GM21717 (cell line): ENCODE measurements around the gene DHX15.

Experiments
- ATAC-seq: cut with Tn5 transposase; IDR thresholded peaks from one replicate; pipeline ENCODE4 v1.9.1; 2021; ENCODE audit warnings: mild to moderate bottlenecking, moderate library complexity; ENCODE audit not compliant: unreplicated experiment

The DHX15 gene

GRCh38 chr4:24584211-24584850, at the start of gene DHX15:
DHX15 (minus strand) TSS chr4:24584554; CDS start chr4:24584393, 161 bp downstream.
- ATAC-seq: peak; percentile 83

- ATAC-seq: no peak
Measured at GRCh38 chr4:24632011-24632410, 47.7 kb upstream of the DHX15 start.

GRCh38 chr4:24630937-24631336, 46.6 kb upstream of the DHX15 start:
- no peak for ATAC-seq

- ATAC-seq: no peak
Measured at GRCh38 chr4:24625091-24625490, 40.7 kb upstream of the DHX15 start.

- ATAC-seq: no peak
Measured at GRCh38 chr4:24624381-24624780, 40.0 kb upstream of the DHX15 start.

GRCh38 chr4:24622146-24622834, 37.9 kb upstream of the DHX15 start:
- no peak for ATAC-seq

GRCh38 chr4:24615977-24616376, 31.6 kb upstream of the DHX15 start:
- no peak for ATAC-seq

- ATAC-seq: no peak
Measured at GRCh38 chr4:24614881-24615280, 30.5 kb upstream of the DHX15 start.

- ATAC-seq: no peak
Measured at GRCh38 chr4:24613502-24613901, 29.1 kb upstream of the DHX15 start.

- no peak for ATAC-seq
Measured at GRCh38 chr4:24611575-24611974, 27.2 kb upstream of the DHX15 start.

- ATAC-seq: no peak
Measured at GRCh38 chr4:24607334-24607733, 23.0 kb upstream of the DHX15 start.

- ATAC-seq: no peak
Measured at GRCh38 chr4:24605216-24605615, 20.9 kb upstream of the DHX15 start.

- ATAC-seq: no peak
Measured at GRCh38 chr4:24604558-24605214, 20.3 kb upstream of the DHX15 start.

- no peak for ATAC-seq
Measured at GRCh38 chr4:24603343-24603742, 19.0 kb upstream of the DHX15 start.

GRCh38 chr4:24601121-24601520, 16.8 kb upstream of the DHX15 start:
- no peak for ATAC-seq

- ATAC-seq: no peak
Measured at GRCh38 chr4:24599275-24599674, 14.9 kb upstream of the DHX15 start.

GRCh38 chr4:24598025-24598424, 13.7 kb upstream of the DHX15 start:
- ATAC-seq: no peak

- no peak for ATAC-seq
Measured at GRCh38 chr4:24595659-24596058, 11.3 kb upstream of the DHX15 start.

- no peak for ATAC-seq
Measured at GRCh38 chr4:24594887-24595286, 10.5 kb upstream of the DHX15 start.

- peak; percentile 65 for ATAC-seq
Measured at GRCh38 chr4:24589448-24589847, 5.1 kb upstream of the DHX15 start.

- no peak for ATAC-seq
Measured at GRCh38 chr4:24588216-24588954, 4.0 kb upstream of the DHX15 start.
